GM23338 (cell line): ENCODE results near the gene NCR2. TPM values are rescaled to one million over a fixed set of nuclear protein-coding genes. Genes with fewer than 3 reads are reported as not detected.

Source experiments
- ATAC-seq: fragments of 200-7000 bp; cut with Tn5 transposase; 3 replicates; pipeline ENCODE4 v1.9.1; 2020
- DNase-seq: peaks from one replicate; pipeline ENCODE4 v3.0.0-alpha.2; 2015; ENCODE audit warnings: low spot score
- H2AFZ ChIP-seq: fragments of 200-600 bp; sonication (generic); 2 replicates; pipeline ENCODE4 v1.8.0; 2016; ENCODE audit warnings: antibody characterized with exemption, mild to moderate bottlenecking, moderate library complexity
- H3F3A ChIP-seq: fragments of 200-600 bp; sonication (generic); replicated peaks from 2 replicates; pipeline ENCODE4 v1.8.0; 2017; ENCODE audit warnings: antibody characterized with exemption, mixed run types, low read depth
- H3K27ac ChIP-seq: fragments of 200-600 bp; sonication (generic); 2 replicates; pipeline ENCODE4 v1.6.1; 2016; ENCODE audit warnings: low read depth
- H3K27me3 ChIP-seq: fragments of 200-600 bp; sonication (generic); 2 replicates; pipeline ENCODE4 v1.8.0; 2016; ENCODE audit warnings: mild to moderate bottlenecking, mixed run types, moderate library complexity; ENCODE audit not compliant: insufficient read depth
- H3K36me3 ChIP-seq: fragments of 200-600 bp; sonication (generic); 2 replicates; pipeline ENCODE4 v1.8.0; 2016; ENCODE audit warnings: mild to moderate bottlenecking; ENCODE audit not compliant: insufficient read depth
- H3K4me1 ChIP-seq: fragments of 200-600 bp; sonication (generic); 2 replicates; pipeline ENCODE4 v1.8.0; 2016; ENCODE audit warnings: mild to moderate bottlenecking, moderate library complexity; ENCODE audit not compliant: insufficient read depth
- H3K4me2 ChIP-seq: fragments of 200-600 bp; sonication (generic); 2 replicates; pipeline ENCODE4 v1.7.1; 2017; ENCODE audit warnings: mixed run types
- H3K4me3 ChIP-seq: fragments of 200-600 bp; sonication (generic); 2 replicates; pipeline ENCODE4 v1.6.1; 2016; ENCODE audit warnings: mixed run types
- H3K79me2 ChIP-seq: fragments of 200-600 bp; sonication (generic); replicated peaks from 2 replicates; pipeline ENCODE4 v1.8.0; 2017; ENCODE audit warnings: mild to moderate bottlenecking; ENCODE audit not compliant: insufficient read depth
- H3K9me2 ChIP-seq: fragments of 200-600 bp; sonication (generic); 2 replicates; pipeline ENCODE4 v1.8.0; 2017; ENCODE audit not compliant: insufficient read depth
- H4K20me1 ChIP-seq: fragments of 200-600 bp; sonication (generic); replicated peaks from 2 replicates; pipeline ENCODE4 v1.8.0; 2017; ENCODE audit warnings: mild to moderate bottlenecking; ENCODE audit not compliant: insufficient read depth
- H3K27ac Mint-ChIP-seq: 2 replicates; pipeline ENCODE4 v1.8.0; 2020; ENCODE audit warnings: inconsistent platforms, mild to moderate bottlenecking, moderate library complexity, mixed read lengths
- H3K27me3 Mint-ChIP-seq: 3 replicates; pipeline ENCODE4 v1.8.0; 2022; ENCODE audit warnings: low read depth, mild to moderate bottlenecking, moderate library complexity, mixed read lengths, inconsistent platforms; ENCODE audit not compliant: insufficient read depth, poor library complexity
- H3K36me3 Mint-ChIP-seq: 3 replicates; pipeline ENCODE4 v1.8.0; 2021; ENCODE audit warnings: low read depth, mild to moderate bottlenecking, inconsistent platforms, moderate library complexity, mixed read lengths
- H3K4me1 Mint-ChIP-seq: 3 replicates; pipeline ENCODE4 v1.8.0; 2020; ENCODE audit warnings: mild to moderate bottlenecking, inconsistent platforms, mixed read lengths
- H3K4me3 Mint-ChIP-seq: 3 replicates; pipeline ENCODE4 v1.8.0; 2021; ENCODE audit warnings: moderate library complexity, mild to moderate bottlenecking, inconsistent platforms, mixed read lengths
- H3K9me3 Mint-ChIP-seq: 3 replicates; pipeline ENCODE4 v1.8.0; 2020; ENCODE audit warnings: moderate library complexity, mild to moderate bottlenecking, inconsistent platforms, mixed read lengths
- CREB1 ChIP-seq: fragments of 250-450 bp; sonication (Bioruptor Pico); IDR thresholded peaks from 2 replicates; pipeline ENCODE4 v1.5.0; 2020; ENCODE audit warnings: low read depth, mild to moderate bottlenecking, moderate library complexity
- CTCF ChIP-seq, 2 experiments: fragments of 200-600 bp in 1 of 2; sonication (generic) in 1 of 2; conservative IDR thresholded peaks; 2 replicates each; pipeline versions ENCODE4 v1.5.1 to v1.6.1; 2016 to 2017; ENCODE audit warnings: antibody characterized with exemption in 2 of 2, low read depth in 2 of 2, mild to moderate bottlenecking in 2 of 2, moderate library complexity in 1 of 2
- EZH2phosphoT487 ChIP-seq: fragments of 200-600 bp; sonication (generic); IDR thresholded peaks from one replicate; pipeline ENCODE4 v1.8.1; 2018; ENCODE audit warnings: antibody characterized with exemption; ENCODE audit not compliant: unreplicated experiment
- NANOG ChIP-seq: IDR thresholded peaks from 2 replicates; pipeline ENCODE4 v1.6.1; 2016; ENCODE audit warnings: antibody characterized with exemption, borderline replicate concordance
- POLR2AphosphoS5 ChIP-seq: IDR thresholded peaks from 2 replicates; pipeline ENCODE4 v1.6.1; 2016; ENCODE audit warnings: antibody characterized with exemption, low read depth
- ZNF114 ChIP-seq: fragments of 250-450 bp; sonication (Bioruptor Pico); IDR thresholded peaks from 2 replicates; pipeline ENCODE4 v1.5.0; 2020; ENCODE audit warnings: mild to moderate bottlenecking, moderate library complexity
- ZNF462 ChIP-seq: fragments of 250-450 bp; sonication (Bioruptor Pico); IDR thresholded peaks from 2 replicates; pipeline ENCODE4 v1.5.0; 2020; ENCODE audit warnings: mild to moderate bottlenecking, moderate library complexity
- polyA plus RNA-seq: library from polyadenylated mRNA; unstranded; fragments of >200 nt; fragmentation: Nextera tagmentation; extraction: Ambion mirVana; gene quantifications from 2 replicates; pipeline ENCODE4 v1.2.1, GENCODE V29; 2016
- total RNA-seq: library from RNA; depleted of rRNA; stranded (reverse); fragments of >200 nt; shearing (Covaris generic); gene quantifications from 2 replicates; pipeline ENCODE4 v1.2.3, GENCODE V29; 2014

NCR2 gene
- total and polyA plus RNA-seq, 2 experiments from 2014 or later: not detected

- TF ChIP-seq ZNF462 (CRISPR knock-in tag): no peak
Observed at GRCh38 chr6:41392246-41392645, 56.8 kb downstream of the NCR2 start (continued).

- H3K36me3 ChIP-seq: no peaks in the 10 kb centered on the region
- H3F3A ChIP-seq: no peaks in the 10 kb centered on the region
- peaks cover 7% of the 10 kb centered on the region; the same call in 1 of the 2 replicates for H3K4me1 ChIP-seq
- H3K9me2 ChIP-seq: no peaks in the 10 kb centered on the region
- no peaks in the 10 kb centered on the region for H4K20me1 ChIP-seq
- H3K4me3 Mint-ChIP-seq: no peak overlapping the region
- peak overlapping the region; percentile 59 for H3K4me2 ChIP-seq
- peaks cover 4% of the 10 kb centered on the region for H3K9me3 Mint-ChIP-seq
- H3K27me3 ChIP-seq: peaks cover 72% of the 10 kb centered on the region
- DNase-seq (peak; percentile 13), ATAC-seq (peak; percentile 62)
- H3K27ac Mint-ChIP-seq: no peak overlapping the region
- H3K36me3 Mint-ChIP-seq: no peaks in the 10 kb centered on the region; the same call in 1 of the 3 replicates
- peaks cover 8% of the 10 kb centered on the region for H3K27me3 Mint-ChIP-seq
- no peaks in the 10 kb centered on the region for H3K79me2 ChIP-seq
- peaks cover 9% of the 10 kb centered on the region for H3K4me1 Mint-ChIP-seq
- H3K27ac ChIP-seq: no peak overlapping the region
- peak overlapping the region; percentile 52; the same call in 1 of the 2 replicates for H2AFZ ChIP-seq
- no peak overlapping the region for H3K4me3 ChIP-seq
- no peak for TF ChIP-seq ZNF114 (CRISPR knock-in tag)
- TF ChIP-seq CTCF (conservative IDR thresholded peaks at IDR 0.05; ENCODE audit: low read depth in 2 of 2): no peak
- no peak for TF ChIP-seq POLR2AphosphoS5
- no peak for TF ChIP-seq EZH2phosphoT487
- no peak for TF ChIP-seq NANOG
- no peak for TF ChIP-seq CREB1 (CRISPR knock-in tag)
- TF ChIP-seq ZNF462 (CRISPR knock-in tag): no peak
Observed at GRCh38 chr6:41396335-41396734, 60.9 kb downstream of the NCR2 start.
